ENCODE results near the gene DACT2.
"Not testable (repeated sequence)": the region's sequence is repeated elsewhere in the genome, so short reads cannot be mapped to it uniquely, and the experiment has no call there.

Gene DACT2

DNA sequence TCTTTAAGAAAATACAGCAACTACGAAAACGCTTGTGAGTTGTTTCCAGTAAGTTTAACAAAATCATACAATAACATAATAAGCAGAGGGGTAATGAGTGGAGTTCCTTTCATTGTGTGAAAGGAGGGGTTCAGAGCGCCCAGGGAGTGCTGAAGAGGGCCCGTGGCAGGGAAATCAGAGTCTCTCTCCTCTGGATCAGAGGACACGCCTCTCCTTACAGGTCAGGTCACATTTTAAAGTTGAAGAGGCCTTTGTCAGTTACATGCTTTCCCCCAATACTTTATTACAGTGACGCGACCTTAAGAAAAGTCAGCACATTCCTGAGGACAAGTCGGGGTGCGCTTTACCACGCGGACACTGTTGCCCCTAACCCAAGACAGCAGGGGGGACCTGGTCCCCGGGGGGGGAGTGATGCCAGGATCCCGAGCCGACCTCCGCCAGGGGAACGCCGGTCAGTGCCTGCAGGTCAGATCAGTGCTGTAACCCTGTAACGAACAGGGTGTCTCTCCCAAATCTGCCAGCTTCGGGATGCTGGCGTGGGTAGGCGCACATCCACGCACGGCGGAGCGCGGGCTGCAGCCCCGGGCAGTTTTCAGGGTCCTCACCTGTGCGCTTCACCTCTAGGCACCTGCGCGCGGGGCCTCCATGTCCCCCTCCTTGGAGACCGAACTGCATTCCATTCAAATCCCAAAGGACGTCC, 848 bp downstream of the DACT2 start:
- no peak for DNase-seq

- DNase-seq = no peak
Observed at GRCh38 chr6:168318090-168318489, 1.5 kb downstream of the DACT2 start.

DNA sequence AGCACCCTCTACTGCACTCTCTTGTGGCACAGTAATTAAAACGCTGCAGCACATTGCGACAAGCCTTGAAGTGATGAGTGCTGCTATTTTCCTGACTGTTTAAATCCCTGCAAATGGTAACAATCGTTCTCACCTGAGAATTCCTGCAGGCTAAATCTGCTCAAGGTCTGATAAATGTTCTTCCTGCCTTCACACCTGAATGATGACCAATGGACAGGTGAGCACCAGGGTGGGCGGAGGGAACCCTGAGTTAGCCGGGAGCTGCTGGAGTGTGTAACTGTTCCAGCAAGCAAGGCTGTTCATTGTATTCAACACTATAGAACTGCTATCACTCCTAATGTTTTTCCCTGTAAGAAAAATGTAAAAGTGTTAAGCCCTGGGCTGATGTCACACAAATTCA, 4.0 kb downstream of the DACT2 start:
- DNase-seq = no peak

DNA sequence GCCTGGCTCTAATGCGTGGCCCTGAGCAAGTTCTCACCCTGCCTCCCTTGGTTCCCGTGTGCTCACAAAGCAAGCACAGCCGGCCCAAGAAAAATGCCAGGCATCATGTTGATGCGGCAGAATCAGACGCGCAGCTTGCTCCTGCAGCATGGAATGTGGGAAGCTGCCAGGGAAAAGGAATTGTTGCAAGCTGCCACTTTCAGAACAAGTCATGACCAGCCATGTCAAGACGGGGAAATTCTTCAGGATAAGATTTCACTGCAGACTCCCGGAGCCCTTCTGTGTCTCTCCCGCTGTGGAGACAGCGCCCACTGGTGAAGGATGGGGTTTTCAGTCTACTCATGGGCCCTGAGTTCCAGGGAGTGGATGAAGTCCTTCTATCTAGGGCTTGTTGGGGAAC, 4.6 kb downstream of the DACT2 start:
- no peak for DNase-seq

DNA sequence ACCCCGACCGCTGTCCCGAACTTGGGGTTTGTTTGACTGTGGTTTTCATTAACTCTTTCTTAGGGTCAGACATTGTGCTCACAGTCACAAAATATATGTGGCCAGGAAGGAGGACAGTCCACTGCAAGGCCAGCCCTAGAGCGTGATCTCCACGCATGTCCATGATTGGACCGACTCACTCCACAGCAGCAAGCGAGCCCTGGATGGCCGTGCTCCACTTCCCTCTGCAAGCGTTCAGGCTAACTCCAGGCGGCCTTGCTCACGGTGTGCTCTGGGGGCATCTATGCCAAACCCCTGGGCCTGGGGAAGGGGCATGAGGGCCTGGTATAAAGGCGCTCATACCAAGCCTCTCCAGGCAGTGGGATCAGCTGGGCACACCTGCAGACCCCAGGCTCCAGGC, 5.6 kb downstream of the DACT2 start:
- DNase-seq = no peak

DNA sequence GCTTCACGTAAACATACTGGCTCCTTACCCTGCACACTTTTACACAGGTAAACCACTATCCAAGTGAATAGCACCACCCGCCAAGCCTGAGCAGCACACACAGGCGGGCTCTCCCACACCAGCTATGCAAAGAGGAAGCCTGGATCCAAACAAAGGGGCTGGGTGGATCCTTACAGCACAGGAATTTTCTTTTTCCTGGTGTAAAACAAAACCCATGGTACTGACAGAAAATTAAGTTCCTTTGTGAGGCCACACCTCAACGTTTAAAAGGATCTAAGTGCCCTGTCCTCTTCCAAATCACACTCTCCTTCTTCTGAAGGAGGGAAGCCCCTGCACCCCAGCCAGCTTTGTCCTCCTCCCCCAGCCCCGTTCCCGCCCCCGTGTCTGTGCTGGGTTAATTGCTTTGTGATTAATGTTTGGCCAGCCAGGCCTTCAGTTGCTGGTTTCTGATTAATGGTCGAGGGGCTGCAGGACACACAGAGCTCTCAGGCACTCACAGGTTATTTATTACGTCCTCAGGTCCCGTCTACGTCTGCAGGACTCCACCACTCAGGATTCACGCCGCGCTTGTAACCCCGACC, 6.1 kb downstream of the DACT2 start:
- DNase-seq = no peak

- DNase-seq = not testable (repeated sequence)
Observed at GRCh38 chr6:168312125-168312507, 7.5 kb downstream of the DACT2 start.

- DNase-seq = no peak
Observed at GRCh38 chr6:168311410-168312124, 8.0 kb downstream of the DACT2 start.

DNA sequence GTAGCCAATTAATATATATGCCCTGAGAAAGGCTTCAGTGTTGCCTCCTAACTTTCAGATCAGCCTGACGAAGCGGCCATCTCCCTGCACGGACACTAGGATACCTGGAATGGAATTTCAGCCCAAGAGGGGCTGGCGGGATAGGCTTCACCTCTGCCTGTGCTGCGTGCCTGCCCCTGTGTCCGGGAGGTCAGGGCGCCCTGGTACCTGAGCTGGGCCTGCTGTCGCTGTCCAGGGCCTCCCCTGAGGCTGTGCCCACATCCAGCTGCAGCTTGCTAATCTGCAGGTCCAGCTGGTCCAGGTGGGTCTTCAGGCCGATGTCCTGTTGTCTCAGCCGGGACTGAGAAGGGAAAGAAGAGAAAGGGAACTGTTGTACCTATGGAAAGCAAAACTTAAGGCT, 8.6 kb downstream of the DACT2 start:
- no peak for DNase-seq

GRCh38 chr6:168310403-168310802, 9.2 kb downstream of the DACT2 start:
- DNase-seq = no peak

DNA sequence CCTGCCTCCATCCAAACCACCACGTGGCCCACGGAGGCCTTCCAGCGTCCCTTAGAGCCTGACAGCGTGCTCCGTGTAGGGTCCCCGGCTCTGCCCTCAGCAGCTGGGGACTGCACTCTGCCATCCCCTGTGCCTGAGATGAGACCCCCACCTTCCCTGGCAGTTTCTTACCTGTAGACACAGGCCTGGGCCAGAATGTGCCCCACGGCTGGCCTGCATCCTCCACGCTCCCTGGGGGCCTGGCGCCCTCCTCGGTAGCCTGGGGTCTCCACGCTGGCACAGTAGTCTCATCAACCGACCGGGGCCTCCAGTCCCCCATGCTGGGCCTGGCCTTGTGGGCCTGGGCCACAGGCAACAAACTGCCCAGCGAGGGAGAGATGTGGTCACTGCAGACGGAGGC, 9.6 kb downstream of the DACT2 start:
- DNase-seq = no peak

GRCh38 chr6:168309183-168309582, 10.4 kb downstream of the DACT2 start:
- DNase-seq = no peak

DNA sequence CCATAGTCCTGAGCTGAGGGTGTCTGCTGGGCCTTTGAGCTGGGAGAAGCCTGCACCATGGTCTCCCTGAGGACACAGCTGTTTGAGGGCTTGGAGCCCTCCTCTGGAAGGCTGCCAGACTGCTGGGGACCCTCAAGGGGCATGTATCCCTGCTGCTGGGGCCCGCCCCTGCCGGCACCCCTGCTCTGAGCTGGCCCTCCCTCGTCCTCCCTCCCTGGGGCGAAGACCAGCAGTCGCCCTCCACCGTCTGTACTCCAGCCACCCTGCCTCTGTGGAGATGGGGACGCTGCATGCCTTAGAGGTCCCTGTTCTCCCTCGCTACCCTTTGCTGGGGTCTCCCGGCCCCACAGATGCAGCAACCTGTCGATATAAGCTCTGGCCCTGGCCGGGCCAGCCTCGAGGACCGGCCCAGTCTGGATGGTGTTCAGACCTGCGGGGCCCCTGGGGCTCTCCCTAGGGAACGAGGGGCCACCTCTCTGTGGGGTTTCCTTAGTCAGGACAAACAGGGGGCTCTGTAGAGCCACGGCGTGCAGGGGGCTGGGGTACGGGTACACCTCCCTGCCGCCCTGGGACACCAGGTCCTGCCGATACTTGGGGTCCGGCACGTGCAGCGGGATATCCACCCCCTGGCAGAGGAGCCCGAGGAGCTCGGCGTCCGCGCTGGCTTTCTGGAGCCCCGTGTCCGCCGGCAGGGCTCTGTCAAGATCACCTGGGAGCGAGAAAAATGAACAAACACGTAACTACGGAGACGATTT, 11.0 kb downstream of the DACT2 start:
- no peak for DNase-seq

- no peak for DNase-seq
Observed at GRCh38 chr6:168307695-168308021, 11.9 kb downstream of the DACT2 start.

DNA sequence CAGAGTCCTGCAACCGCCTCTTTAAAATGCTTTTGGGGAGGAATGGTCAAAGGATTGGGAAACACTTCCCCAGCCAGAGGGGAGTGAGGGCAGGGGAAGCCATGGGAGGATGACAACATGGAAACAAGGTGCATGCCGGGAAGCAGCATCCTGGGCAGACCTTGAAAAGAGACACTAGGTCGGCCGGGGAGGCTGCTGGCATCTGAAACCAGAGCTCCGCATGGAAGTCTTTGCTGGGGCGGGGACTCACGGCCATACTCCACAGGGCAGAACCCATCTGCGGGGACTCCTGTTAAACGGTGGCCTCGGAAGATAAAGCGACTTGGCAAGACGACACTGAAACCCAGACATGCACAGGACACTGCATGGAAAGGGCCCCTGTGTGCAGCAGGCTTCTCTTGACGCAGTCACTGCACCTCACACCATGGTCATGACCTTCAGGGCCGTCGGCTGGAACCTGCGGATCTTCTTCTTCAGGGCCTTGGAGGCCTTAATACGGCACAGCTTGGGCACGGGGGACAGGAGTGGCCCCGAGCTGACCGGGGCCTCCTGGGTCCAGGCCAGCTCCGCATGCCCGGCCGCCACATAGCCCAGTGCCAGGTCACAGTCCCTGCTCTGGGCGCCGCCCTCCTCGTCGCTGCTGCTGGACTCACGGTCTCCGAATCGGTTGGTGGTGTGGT, 12.4 kb downstream of the DACT2 start:
- no peak for DNase-seq

DNA sequence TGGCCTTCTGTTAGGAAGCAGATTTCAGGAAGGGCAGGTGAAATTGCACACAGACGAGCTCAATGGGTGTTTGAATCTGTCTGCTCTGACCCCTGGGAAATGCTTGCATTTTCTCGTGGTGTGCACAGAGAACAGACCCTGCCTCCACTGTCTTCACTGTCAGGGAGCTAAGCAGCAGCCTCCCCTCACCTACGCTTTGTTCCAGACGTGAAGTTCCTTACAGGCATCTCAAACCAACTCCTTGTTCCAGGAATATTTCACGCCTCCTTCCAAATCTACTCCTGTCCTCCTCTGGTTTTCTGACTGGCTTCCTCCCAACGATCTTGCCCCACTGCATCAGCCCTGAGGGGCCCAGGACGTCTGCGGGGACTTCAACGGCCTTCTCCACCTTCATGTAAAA, 13.7 kb downstream of the DACT2 start:
- DNase-seq = no peak

DNA sequence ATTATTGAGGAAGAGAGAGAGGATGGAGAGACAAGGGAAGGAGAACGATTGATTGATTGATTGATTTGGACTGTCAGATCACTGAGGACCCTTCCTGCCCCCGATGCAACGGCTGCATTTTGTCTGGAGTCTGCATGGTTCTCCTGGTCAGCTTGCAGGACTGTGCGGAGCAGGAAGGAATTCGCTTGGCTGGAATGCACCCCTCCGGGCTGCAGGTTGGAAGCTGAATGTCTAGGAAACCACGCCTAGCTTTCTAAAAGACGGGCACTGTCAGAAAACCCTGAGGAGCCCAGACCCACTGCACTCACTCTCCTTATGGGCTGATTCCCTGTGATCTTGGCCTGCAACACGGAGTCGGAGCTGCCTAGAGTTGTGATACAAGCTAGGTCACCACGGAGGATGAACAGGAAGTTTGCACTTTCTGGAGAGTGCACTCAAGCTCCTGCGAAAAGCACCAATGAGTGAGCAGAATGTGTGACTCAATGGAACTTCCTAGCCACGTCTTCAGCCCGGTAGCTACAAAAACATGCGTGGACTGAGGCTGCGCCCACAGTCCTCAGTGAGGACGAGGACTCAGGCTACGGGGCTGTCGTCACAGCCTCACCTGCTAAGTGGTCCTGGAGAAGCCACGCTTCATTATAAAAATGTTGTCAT, 14.4 kb downstream of the DACT2 start:
- no peak for DNase-seq

- no peak for DNase-seq
Observed at GRCh38 chr6:168304752-168305015, 14.9 kb downstream of the DACT2 start.

DNA sequence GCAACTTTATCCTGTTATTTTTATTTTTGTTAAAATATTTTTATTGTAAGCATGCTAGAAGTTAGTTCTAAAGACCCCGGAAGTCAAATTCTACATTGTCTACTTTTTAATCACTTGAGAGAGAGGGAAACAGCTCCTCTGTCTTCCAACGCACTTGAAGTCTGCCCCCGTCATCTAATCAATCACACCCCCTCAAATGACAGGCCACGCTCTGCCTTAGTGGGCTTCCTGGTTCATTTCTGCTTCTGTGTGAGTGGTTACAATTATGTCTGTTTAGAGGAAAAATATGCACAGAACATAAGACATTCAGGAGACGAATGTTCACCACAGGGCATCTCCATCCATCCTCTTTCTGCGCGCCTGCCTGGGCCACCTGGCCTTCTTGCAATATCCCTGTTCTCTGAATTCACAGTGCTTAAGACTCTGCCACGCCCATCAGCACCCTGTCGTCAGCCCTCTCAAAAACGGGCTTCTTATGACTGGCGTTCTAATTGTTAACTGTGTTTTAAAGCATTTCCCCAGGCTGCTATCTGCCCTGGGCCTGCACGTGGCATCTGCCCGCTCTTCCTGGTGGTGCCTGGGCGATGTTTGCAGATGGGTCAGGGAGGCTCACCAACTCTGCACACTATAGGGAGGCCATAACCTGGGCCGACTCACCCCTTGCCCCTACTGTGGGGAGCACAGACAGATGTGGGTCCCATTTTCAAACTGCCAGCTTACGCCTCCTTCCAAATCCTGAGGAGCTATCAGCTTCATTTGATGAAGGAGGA, 15.4 kb downstream of the DACT2 start:
- DNase-seq = no peak

DNA sequence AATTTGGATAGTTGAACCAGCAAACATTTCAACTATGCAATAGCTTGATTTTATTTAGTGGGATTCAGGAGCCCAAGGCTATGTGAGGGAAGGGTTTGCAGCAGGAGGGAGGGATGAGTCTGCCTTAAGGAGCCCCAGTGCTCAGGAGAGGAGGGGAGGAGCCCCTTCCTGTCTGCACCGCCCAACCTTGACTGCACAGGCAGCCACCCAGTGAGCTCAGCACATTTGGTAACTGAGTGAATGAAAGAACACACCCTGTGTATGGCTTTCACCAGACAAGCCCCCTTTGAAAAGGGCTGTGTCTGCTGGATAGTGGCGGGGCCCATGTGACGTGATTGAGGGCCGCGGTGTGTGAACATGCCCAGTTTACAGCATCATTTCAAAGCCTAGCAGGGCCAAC, 17.0 kb downstream of the DACT2 start:
- DNase-seq = no peak

GRCh38 chr6:168301648-168302398, 17.8 kb downstream of the DACT2 start:
- no peak for DNase-seq

Measured in AML-193 (cell line).